SHP77 treated with DMSO at 0.1 percent for 48 hours (cell line): ENCODE measurements around the gene NCOR2.
A peak's percentile ranks its signal among the peaks of the same experiment; 100 is the strongest.

Experiments
- DNase-seq: peaks from one replicate; lab custom pipeline; 2025; lab: John Stamatoyannopoulos, UW

Gene NCOR2

GRCh38 chr12:124566997-124567672, at the start of gene NCOR2:
Gene NCOR2 (minus strand): TSS chr12:124567612. CDS start chr12:124495251, 72,361 bp downstream.
- no peak for DNase-seq

DNA sequence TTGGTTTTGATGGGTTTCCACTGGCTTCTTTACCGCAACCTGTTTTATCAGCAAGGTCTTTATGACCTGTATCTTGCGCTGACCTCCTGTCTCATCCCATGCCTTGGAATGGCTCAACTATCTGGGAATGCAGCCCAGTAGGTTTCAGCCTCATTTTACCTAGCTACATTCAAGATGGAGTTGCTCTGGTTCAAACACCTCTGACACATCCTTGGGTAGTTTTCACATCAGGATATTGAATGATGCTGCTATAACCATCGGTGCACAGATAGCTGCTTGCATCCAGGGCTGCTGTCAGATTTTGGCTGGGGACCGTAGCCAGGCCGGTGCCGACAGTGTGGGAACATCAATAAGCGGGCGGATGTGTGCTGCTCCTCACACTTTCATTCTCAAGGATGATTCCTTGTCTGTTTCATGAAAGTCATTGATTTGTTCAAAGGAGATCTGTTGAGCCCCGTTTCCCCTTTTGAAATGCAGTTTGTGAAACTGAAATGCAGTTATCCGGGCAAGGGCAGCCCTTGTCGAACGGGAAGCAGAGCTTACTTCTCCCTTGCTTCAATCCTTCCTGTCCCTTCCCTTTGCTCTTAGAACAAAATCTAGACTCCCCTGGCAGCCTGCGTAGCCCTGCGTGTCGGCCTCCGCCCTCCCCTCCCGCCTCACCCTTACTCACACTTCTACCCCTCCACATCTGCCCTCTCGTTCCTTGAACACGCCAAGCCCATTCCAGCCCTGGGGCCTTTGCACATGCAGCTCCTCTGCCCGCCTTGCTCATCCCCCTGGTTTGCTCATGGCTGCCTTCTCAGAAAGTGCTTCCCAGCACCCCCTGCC, 49.2 kb upstream of the NCOR2 start:
- DNase-seq, result no peak

- no peak for DNase-seq
Measured at GRCh38 chr12:124614512-124615292, 47.3 kb upstream of the NCOR2 start.

- DNase-seq, result no peak
Measured at GRCh38 chr12:124613151-124613585, 45.8 kb upstream of the NCOR2 start.

DNA sequence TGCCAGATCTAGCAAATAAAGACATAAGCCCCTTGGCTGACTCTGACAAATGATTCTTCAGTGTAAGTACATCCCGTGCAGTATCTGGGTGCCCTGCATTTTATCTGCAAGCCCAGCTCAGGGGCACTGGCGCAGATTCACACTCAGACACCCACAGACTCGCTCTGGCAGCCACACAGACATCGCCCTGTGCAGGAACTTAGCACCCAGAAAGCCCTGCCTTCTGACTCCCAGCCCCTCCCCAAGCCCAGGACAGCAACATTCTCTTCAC, 44.9 kb upstream of the NCOR2 start:
- no peak for DNase-seq

- no peak for DNase-seq
Measured at GRCh38 chr12:124611559-124612409, 44.4 kb upstream of the NCOR2 start.

- DNase-seq, result no peak
Measured at GRCh38 chr12:124610629-124611558, 43.5 kb upstream of the NCOR2 start.

GRCh38 chr12:124610021-124610612, 42.7 kb upstream of the NCOR2 start:
- DNase-seq, result no peak

DNA sequence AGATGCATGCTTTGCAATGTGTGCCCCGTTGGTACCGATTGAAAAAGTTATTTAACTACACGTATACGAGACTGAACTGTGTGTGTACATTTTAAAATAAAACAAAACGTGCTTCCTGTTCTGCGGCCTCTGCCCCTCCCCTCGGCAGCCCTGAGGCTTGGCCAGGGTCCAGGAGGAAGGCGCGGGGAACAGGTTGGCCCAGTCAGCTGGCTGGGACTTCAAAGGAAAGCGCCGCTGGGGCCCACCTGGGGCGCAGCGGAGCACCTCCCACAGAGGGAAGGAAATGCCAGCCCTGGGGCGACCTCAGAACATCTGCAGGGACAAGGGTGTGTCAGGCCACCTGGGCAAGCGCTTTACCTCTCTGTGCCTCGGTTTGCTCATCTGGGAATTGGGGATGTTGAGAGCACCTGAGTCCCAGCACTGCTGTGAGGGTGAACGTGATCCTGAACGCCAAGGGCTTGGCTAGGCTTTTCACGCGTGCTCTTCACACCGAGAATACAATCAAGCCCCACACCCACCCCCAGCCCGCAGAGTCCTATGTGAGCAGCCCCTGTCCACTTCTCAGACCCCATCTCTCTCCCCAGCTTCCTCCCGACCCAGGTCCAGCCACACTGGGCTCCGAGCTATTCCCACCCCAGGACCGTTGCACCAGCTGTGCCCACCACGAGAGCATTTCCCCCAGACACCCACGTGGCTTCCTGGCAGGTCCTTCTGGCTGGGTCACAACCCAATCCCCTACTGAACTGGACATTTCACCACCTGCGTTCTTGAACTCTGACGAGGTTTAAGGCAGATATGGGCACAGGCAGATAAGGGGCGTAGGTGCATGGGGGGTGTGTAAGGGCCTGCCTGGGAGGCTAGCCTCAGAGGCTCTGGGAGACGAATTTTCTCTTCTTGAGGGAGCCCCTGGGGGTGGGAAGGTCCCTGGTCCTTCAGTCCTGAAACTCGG, 41.9 kb upstream of the NCOR2 start:
- DNase-seq, result peak; percentile 53

DNA sequence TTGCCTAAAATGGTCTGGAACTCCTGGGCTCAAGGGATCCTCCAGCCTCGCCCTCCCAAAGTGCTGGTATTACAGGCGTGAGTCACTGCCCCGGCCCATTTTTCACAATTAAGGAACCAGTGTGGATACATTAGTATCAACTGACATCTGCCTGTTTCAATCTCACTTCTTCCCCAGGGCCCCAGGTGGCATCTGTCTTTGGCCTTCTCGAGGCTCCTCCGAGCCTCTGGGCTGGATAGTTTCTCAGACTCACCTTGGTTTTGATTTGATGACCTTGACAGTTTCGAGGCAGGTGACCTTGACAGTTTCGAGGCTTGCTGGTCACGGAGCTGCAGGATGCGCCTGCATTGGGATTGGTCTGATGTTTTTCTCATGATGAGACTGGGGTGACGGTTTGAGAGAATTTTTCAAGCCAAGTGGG, 41.0 kb upstream of the NCOR2 start:
- no peak for DNase-seq

DNA sequence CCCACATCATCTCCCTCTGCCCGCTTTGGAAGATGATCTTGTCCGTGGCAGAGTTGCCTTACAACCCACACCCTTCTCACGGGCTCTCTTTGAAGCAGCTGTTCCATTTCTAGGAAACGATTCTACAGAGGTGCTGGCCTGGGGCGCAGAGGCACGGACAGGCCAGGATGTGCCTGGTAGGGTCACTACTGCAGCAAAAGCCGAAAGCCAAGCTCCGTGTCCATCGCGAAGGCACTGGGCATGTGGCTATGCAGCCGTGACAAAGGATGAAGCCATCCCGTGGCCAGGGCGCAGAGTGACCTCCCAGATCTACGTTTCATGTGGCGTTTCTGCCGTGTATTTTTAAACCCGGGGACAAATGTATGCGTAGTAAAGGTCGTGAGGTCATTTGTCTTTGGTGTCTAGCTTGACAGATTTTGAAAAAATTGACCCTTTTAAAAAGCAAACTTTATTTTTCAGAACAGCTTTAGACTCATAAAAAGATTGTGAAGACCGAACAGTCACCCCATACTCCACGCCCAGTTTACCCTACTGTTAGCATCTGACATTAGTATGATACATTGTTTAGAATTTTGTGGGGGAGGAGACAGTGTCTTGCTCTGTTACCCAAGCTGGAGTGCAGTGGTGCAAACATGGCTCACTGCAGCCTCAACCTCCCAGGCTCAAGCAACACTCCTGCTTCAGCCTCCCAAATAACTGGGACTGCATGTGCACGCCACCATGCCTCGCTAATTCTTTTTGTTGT, 40.4 kb upstream of the NCOR2 start:
- DNase-seq, result no peak

DNA sequence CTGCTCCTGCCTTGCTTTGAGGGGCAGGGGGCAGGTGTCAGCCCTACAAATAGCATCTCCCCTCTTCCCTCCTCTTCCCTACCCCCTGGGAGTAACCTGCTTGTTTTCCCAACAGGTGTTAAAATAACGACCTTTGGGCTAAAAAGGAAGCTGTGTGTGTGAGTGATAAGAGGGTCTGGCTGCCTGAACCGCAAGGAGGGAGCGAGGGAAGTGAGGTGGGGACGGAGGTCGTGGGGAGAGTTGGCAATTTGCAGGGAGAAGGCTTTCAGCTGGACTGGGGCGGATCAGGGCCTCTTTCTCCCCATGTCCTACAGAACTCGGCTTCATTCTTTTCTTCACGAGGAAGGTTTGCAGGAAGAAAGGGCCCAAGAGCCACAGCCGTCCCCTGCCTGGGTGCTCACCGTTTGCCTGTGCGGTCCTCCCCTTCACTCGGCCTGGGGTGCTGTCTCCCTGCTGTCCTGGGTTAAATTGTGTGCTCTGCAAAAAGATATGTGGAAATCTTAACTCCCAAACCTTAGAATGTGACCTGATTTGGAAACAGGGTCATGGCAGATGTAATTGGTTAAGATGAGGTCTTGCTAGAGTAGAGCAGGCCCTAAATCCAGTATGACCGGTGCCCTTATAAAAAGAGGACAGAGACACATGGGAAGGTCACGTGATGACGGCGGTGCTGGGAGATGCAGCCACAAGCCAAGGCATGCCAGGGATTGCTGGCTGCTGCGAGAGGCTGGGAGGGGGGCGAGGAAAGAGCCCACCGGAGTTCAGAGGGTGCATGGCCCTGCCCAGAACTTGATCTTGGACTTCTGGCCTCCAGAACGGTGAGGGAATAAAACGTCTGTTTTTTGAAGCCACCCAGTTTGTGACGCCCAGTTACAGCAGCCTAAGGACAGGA, 38.7 kb upstream of the NCOR2 start:
- DNase-seq, result no peak

DNA sequence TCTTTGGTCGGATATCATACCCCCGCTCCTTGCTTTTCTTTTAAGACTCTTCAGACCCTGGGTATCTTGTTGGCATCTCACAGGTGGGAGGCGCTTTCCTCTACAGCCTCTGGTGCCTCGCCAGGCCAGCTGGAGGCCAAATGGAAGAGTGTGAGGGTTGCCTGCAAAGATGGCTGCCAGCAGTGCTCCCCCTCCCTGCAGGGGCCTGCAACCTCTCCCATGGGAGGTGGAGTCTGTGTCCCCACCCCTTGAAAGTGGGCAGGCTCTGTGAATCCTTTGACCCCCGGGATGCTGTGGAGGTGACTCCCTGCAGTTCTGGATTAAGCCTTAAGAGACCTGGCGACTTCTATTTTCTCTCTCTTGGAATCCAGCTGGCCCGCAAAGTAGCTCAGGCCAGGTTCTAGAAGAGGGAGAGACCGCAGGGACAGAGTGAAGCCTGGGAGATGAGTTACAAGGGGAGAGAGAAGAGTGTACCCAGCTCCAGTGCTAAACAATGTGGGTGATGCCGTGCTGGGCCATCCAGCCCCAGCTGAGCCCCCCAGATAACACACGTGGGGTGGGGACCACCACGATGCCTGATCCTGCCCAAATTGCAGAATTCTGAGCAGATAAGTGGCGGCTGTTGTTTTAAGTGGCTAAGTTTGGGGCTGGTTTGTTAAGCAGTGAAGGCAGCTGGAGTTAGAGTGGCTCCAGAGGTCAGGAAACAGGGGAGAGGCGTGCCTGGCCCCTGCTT, 37.9 kb upstream of the NCOR2 start:
- DNase-seq, result no peak

GRCh38 chr12:124604264-124604680, 36.9 kb upstream of the NCOR2 start:
- no peak for DNase-seq

- no peak for DNase-seq
Measured at GRCh38 chr12:124603831-124604251, 36.4 kb upstream of the NCOR2 start.

- no peak for DNase-seq
Measured at GRCh38 chr12:124603100-124603541, 35.7 kb upstream of the NCOR2 start.

DNA sequence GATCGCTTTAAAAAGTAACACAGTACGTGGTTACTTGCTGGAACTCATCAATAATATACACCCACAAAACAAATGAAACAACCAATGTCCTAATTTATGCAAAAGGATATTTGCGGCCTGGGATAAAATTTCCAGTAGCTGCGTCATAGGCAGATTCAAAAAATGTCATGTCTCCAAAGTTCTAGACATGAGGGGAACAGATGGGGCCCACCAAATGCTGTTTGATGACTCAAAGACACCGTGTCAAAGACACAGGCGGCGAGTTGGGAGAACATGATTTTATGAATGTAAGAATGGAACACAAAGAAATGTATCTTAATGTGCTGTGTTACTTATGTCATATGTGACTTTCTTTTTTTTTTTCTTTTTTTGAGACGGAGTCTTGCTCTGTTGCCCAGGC, 34.3 kb upstream of the NCOR2 start:
- DNase-seq, result no peak
